Measurements from ENCODE around the gene KRTAP12-4.
"Not testable (repeated sequence)": the region's sequence is repeated elsewhere in the genome, so short reads cannot be mapped to it uniquely, and the experiment has no call there.

The KRTAP12-4 gene, protein sequence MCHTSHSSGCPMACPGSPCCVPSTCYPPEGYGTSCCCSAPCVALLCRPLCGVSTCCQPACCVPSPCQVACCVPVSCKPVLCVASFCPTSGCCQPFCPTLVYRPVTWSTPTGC

DNA sequence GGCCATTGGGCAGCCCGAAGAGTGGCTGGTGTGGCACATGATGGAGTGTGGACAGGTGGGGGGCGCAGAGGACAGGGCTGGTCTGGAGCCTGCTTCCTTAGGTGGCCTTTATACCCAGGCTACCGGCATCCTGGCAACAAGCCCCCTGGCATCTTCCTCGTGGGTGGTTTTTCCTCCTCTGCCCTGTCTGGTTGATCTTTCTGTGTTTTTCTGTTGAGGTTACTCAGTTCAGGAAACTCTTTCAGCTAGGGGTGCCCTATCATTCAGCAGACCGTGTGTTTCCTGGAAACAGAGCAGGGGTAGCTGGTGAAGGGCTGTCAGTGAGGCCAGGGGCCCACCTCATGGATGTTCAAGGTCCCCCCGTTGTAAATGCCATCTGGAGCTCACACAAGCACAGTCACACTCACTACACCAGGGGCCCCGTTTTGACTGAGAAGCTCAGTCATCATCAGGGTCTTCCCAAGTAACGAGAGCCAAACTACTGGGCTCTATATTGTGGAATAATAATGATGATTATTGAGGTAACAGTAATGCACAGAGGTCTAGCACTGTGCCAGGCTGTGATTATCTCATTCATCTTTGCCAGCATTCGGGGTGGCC, at the start of gene KRTAP12-4:
KRTAP12-4 (minus strand) TSS at position 84 of the 600 bp plus-strand sequence; CDS start at position 39, 45 bp downstream.
- DNase-seq (ENCODE audit: low read depth in 2 of 3, low spot score in 2 of 3): no peak

DNA sequence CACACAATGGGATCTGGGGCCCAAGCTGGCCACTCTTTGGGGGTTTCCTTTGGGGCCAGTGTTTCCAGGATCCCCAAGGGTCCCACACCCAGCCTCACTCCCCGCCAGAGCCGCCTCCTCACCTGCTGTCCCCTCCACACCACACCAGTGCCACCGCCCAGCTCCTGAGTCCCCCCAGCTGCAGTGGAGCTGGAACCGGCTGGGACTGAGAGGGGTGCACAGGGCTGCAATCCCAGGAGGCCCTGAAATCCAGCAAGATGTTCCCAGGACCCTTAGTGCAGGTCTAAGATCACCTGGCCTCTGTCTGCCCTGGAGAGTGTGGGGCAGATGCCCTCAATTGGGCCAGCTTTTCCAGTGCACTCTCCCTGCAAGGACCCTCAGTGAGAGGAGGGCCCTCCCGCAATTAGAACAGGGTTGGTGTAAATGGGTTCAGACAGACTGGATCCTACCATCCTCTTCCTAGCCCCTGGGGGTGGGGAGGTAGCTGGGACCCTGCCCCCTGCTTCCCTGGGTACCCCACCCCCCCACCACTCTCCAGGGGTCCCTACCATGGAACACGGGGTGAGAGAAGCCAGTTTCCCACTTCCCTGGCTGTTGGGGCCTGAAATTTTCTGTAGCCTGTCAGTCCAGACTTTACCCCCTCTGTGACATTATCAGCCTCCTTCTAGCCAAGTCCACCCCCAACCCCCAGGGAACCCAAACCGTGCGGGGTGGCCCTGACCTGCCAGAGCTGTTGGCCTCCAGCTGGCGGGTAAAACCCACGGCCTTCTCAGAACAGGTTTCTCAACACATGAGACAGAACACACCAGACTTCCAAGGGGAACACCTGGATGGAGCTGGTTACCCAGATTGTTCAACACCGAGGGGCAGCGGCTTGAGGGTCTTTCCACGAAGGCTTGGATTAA, 49.5 kb upstream of the KRTAP12-4 start:
- DNase-seq (ENCODE audit: low read depth in 2 of 3, low spot score in 2 of 3): no peak

DNA sequence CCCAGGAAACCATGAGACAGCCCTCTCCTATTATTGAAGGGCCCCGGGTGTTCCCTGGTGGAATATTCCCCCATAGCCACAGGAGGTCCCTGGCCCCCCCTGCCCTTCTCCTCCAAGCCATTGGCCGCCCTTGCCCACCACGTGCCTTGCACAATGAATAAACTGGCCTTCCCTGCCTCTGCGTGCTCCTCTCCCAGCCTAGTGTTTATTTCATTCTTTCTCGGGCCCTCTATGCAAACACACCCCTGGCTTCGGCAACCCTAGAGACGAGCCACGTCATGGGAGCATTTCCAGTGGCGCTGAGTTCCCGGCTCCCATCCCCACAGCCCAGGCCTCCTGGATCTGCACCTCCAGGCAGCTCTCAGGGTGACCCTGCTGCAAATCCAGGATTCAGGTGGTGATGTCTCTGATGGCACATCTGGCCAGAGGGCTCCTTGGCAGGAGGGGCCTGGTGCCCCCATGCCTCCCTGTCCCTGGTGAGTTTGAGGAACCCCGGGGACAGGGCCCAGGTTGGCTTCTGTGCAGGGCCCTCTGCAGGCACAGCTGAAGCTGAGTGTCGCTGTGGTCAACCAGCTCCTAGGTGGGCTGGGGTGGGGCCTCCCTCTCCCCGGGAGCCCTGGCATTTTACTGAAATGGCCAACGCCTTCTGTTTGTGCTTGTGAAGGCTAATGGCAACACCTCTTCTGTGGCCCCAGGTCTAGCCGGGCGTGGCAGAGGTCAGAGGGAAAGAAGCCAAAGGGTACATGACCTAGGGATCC, 48.7 kb upstream of the KRTAP12-4 start:
- no peak for DNase-seq (ENCODE audit: low read depth in 2 of 3, low spot score in 2 of 3)

DNA sequence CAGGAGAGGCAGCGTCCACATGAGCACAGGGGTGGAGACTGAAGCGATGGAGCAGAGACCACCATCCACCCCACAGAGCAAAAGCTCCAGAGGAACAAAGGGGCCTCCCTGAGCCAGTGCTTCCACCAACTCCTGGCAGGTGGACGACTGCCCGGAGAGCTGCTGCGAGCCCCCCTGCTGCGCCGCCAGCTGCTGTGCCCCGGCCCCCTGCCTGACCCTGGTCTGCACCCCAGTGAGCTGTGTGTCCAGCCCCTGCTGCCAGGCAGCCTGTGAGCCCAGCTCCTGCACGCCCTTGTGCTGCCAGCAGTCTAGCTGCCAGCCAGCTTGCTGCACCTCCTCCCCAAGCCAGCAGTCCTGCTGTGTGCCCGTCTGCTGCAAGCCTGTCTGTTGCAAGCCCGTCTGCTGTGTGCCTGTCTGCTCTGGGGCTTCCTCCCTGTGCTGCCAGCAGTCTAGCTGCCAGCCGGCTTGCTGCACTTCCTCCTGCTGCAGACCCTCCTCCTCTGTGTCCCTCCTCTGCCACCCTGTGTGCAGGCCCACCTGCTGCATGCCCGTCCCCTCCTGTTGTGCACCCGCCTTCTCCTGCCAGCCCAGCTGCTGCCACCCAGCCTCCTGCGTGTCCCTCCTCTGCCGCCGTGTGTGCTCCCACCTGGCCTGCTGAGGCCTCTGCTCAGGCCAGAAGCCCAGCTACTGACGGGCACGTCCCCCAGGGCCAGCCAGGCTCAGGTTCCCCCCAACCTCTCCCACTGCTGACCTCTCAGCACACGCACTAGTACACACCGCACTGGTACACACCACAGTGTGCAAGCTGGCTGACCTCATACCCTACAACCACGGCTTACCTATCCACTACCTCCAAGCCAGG, 47.9 kb upstream of the KRTAP12-4 start:
- no peak for DNase-seq (ENCODE audit: low read depth in 2 of 3, low spot score in 2 of 3)

DNA sequence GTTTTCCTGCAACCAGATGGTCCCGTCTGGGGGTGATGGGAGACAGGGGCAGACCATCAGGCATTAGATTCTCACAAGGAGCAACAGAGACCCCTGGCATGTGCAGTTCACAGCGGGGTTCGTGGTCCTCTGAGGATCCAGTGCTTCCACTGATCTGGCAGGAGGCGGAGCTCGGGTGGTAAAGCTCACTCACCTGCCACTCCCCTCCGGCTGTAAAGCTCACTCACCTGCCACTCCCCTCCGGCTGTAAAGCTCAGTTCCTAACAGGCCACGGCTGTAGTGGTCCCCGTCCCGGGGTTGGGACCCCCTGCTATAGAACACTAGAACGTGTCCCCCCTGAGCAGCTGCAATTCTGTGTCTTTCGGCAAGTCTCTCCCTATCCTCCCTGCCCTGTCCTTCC, 47.1 kb upstream of the KRTAP12-4 start:
- no peak for DNase-seq (ENCODE audit: low read depth in 2 of 3, low spot score in 2 of 3)

DNA sequence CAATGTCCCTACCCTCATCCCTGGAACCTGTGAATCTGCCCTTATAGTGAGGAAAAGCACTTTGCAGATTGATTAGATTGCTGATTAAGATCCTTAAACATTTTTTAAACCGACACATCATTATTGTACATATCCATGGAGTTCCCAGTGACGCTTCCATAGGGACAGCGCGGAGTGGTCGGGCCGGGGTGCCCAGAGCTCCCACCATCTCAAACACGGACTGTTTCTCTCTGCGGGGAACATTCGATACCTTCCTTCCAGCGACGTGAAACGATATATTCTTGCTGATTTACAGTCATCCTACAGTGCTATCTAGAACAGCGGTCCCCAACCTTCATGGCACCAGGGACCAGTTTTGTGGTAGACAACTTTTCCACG, 46.6 kb upstream of the KRTAP12-4 start:
- DNase-seq (ENCODE audit: low read depth in 2 of 3, low spot score in 2 of 3): no peak

DNA sequence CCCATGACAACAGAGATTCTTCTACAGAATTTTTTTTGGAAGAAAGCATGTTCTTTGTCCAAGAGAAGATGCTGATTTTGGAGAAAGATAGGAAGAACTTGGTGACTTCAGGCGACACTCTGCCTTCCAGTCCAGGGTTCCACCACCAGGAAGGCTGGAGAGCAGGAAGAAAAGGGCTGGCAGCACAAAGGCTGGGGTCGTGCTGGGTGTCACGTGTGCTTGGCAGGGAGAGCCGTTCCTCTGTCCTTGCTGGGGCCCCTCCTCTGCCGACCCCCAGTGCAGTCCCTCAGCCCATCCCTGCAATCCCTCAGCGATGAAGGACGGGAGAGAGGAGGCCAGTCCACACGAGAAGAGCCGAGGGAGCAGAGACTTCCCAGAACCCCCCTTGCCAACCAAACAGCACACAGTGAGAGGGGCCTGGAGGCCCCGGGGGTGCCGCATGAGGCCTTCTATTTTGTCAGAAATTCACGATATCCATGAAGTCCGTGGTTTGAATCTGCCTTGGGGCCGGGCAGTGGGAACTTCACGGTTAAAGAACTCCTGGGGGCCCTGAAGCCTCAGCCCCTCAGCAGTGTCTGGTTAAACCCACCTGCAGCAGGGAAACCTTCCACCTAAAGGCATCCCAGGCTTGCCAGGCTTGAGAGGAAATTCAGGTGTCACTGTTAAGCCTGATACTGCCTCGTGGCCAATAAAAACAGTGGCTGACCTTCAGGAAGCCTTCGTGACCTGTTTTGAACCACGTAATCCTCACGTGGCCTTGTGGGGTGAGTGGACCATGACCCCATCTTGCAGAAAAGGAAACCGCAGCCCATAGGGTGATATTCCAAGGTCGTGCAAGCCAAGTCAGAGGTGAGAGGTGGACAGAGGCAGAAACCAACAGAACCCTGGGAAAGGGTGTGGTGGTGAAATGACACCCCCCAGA, 45.9 kb upstream of the KRTAP12-4 start:
- DNase-seq (ENCODE audit: low read depth in 2 of 3, low spot score in 2 of 3): no peak

DNA sequence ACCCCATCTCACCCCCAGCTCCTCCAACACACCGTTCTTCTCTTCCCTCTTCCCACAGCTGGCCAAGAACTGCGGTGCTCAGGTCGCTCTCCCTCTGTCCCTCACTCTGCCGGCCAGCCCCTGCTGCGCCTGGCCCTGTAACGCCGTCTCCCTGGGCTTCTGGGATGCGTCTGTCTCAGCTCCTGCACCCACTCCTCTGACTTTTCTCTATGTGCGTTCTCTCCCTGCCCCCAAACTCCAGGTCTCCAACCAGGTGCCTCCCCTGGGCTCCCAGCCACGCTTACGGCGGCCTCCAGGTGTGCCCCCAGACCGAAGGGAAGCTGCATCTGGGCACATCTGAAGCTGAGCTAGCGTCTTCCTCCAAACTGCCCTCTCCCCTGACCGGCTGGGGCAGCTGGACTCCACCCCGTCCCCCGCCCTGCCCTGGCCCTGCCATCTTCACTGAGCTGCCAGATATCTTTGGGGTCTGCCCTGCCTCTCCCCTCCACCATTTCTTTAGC, 45.1 kb upstream of the KRTAP12-4 start:
- DNase-seq (ENCODE audit: low read depth in 2 of 3, low spot score in 2 of 3): no peak

DNA sequence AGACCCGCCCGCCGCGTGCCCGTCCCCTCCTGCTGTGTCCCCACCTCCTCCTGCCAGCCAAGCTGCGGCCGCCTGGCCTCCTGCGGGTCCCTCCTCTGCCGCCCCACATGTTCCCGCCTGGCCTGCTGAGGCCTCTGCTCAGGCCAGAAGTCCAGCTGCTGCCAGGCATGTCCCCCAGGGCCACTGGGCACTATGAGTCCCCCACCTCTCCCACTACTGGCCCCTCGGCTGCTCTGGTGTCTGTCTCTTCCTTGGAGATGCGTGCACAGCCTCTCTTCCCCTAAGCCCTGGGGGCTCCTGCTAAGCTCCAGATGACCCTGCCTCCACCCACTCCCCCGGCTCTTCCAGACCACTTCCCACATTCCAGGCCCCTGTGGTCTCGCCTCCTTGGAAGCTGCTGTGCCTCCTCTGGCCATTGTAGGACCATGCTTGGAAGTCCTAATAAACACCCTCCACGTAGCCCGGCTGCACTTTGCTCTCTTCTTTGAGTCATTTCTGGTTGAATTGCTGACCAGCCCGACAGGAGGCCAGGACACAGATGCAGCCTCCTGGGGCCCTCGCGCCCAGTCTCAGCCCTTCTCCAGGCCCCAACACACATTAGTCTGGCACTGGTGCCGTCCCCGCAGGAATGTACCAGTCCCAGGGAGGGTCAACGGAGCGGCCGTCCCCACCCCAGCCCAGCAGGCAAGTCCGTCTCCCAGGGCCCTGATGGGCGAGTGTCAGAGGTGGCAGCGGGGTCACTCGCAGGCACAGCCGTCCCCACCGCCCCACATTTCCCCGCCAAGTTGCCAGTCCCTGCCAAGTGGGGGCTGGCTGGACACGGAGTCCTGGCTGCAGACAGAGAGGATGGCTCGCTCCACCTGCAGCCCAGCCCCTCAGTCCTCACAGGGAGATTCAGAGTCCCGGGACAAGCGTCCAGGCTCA, 43.6 kb upstream of the KRTAP12-4 start:
- DNase-seq (ENCODE audit: low read depth in 2 of 3, low spot score in 2 of 3): no peak

DNA sequence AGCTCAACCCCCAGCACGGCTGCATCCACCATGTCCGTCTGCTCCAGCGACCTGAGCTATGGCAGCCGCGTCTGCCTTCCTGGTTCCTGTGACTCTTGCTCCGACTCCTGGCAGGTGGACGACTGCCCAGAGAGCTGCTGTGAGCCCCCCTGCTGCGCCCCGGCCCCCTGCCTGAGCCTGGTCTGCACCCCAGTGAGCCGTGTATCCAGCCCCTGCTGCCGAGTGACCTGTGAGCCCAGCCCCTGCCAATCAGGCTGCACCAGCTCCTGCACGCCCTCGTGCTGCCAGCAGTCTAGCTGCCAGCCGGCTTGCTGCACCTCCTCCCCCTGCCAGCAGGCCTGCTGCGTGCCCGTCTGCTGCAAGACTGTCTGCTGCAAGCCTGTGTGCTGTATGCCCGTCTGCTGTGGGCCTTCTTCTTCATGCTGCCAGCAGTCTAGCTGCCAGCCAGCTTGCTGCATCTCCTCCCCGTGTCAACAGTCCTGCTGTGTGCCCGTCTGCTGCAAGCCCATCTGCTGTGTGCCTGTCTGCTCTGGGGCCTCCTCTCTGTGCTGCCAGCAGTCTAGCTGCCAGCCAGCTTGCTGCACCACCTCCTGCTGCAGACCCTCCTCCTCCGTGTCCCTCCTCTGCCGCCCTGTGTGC, 42.8 kb upstream of the KRTAP12-4 start, which contains the start of gene KRTAP10-12:
KRTAP10-12 (plus strand) TSS at position 1 of the 639 bp plus-strand sequence; CDS start at position 31, 30 bp downstream.
- DNase-seq (ENCODE audit: low read depth in 2 of 3, low spot score in 2 of 3): not testable (repeated sequence)

DNA sequence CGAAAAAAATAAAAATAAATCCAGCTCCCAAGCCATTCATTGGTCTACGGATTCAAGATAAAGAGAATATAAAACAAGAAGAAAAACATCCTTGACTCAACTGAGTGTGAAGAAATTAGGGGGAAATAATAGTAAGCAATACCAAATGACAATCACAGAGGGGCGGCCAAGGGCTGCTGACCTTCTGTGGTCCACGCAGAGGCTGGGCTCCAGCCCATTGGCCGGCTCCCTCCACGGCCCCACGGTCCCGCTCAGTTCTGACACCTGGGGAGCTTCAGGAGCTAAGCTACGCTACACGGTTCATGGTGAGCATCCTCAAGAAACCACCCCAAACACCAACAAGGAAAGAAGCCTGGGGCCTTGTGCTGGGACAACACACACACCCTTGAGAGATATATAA, 42.1 kb upstream of the KRTAP12-4 start:
- DNase-seq (ENCODE audit: low read depth in 2 of 3, low spot score in 2 of 3): no peak

DNA sequence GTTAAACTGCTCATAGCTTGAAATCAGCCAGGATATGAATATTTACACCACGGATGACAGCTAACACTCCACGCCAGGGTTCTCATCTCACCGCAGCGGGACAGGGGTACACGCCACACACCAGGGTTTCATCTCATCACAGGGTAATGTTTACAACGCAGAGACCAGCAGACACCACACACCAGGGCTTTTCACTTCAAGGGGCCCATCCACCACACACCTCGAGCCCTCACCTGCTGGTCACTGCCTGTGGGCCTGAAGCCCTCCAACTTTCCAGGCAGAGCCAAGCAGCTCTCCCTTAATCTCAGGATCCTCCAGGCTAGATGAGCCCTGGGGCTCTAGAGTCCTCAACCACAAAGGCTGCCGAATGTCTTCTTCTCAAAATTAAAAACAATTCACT, 41.2 kb upstream of the KRTAP12-4 start:
- DNase-seq (ENCODE audit: low read depth in 2 of 3, low spot score in 2 of 3): no peak

DNA sequence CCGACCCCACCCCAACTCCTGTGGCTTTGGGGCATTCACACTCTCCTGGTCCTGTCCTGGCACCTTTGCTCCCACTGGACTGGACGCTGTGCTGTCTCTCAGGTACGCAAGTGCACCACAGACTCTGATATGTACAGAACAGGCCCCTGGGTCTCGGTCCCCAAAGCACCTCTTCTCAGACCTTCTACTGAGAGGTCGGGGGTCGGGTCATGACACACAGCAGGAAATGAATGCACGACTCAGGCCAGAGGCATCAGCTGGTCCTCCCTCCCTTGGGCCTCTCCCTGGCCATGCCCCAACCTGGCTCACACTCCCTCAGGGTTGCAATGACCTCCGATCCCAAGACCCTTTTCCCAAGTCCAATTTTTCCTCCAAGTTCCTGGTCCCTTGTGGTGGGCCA, 40.7 kb upstream of the KRTAP12-4 start:
- no peak for DNase-seq (ENCODE audit: low read depth in 2 of 3, low spot score in 2 of 3)

DNA sequence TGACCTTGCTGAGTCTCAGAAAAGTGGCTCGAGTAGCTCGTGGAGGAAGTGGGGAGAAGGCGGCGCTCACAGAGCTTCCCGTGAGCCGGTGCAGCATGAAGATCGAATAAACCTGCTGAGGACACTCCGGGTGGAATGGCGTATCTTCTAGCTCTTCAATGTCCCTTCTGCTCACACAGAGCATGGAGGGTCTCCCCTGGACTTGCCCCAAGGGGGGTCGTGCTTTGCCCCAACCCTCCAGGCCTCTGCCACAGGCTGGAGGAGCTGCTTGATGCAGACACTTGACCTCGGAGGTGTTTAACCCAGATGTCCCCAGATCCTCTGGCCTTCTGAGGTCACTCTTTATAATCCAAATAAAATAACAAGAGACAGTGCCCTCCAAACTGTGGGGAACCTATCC, 40.3 kb upstream of the KRTAP12-4 start:
- DNase-seq (ENCODE audit: low read depth in 2 of 3, low spot score in 2 of 3): no peak

DNA sequence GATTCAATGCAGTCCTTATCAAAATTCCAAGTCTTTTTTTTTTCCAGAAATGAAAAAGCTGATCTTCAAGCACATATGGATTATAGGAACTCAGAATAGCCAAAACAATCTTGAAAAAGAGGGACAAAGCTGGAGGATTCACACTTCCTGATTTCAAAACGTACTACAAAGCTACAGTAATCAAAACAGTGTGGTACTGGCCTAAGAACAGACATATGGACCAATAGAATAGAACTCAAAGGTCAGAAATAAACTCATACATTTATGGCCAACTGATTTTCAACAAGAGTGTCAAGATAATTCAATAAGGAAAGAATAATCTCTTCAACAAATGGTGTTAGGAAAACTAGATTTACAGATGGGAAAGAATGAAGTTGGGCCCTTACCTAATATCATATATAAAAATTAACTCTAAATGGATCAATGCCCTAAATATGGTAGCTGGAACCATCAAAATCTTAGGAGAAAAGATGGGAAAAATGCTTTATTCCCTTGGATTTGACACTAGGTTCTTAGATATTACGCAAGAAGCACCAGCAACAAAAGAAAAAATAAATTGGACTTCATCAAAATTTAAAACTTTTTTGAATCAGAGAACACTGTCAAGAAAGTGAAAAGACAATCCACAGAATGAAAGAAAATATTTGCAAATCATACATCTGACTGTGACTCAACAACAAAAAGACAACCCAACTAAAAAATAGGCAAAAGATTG, 38.5 kb upstream of the KRTAP12-4 start:
- DNase-seq (ENCODE audit: low read depth in 2 of 3, low spot score in 2 of 3): no peak

DNA sequence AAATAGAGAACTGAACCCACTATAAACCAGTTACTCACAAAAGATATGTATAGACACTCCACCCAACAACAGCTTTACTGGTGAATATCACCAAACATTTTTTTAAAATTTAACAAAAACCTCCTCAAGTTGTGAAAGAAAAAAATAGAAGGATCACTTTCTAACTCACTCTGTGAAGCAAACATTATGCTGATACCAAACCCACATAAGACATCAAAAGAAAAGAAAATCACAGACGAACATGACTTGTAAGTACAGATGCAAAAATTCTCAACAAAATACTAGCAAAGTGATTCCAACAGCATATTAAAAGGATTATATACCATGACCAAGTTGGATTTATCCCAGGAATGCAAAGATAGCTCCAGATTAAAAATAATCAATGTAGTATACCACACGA, 37.2 kb upstream of the KRTAP12-4 start:
- DNase-seq (ENCODE audit: low read depth in 2 of 3, low spot score in 2 of 3): no peak

DNA sequence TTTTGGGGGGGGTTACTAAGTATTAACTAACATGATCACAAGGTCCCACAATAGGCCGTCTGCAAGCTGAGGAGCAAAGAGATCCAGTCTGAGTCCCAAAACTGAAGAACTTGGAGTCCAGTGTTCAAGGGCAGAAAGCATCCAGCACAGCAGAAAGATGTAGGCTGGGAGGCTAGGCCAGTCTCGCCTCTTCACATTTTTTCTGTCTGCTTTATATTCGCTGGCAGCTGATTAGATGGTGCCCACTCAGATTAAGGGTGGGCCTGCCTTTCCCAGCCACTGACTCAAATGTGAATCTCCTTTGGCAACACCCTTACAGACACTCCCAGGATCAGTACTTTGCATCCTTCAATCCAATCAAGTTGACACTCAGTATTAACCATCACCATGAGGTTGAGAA, 35.3 kb upstream of the KRTAP12-4 start:
- DNase-seq (ENCODE audit: low read depth in 2 of 3, low spot score in 2 of 3): not testable (repeated sequence)
